AG10803 (cell line): ENCODE measurements around the gene PODN.
A peak's percentile ranks its signal among the peaks of the same experiment; 100 is the strongest.

Experiments used
- DNase-seq: peaks from one replicate; pipeline ENCODE4 v3.0.0; 2010; ENCODE audit warnings: low read depth
- H3K4me3 ChIP-seq: 2 replicates; pipeline ENCODE4 v1.5.1; 2011; ENCODE audit warnings: mild to moderate bottlenecking, low read length, control low read depth
- CTCF ChIP-seq: conservative IDR thresholded peaks from 2 replicates; pipeline ENCODE4 v1.5.1; 2011; ENCODE audit warnings: mild to moderate bottlenecking, low read length, control low read depth, inconsistent platforms

Gene PODN

GRCh38 chr1:53127546-53127945 lies 65.5 kb downstream of the PODN start:
- no peak overlapping the region for H3K4me3 ChIP-seq
- no peak for TF ChIP-seq CTCF
- peak; percentile 44 for DNase-seq

GRCh38 chr1:53128401-53128800 lies 66.4 kb downstream of the PODN start:
- H3K4me3 ChIP-seq: no peak overlapping the region
- no peak for TF ChIP-seq CTCF
- DNase-seq: no peak

- DNase-seq: no peak
- no peak for TF ChIP-seq CTCF
- H3K4me3 ChIP-seq: no peak overlapping the region
These were observed 68.0 kb downstream of the PODN start for GRCh38 chr1:53129891-53130597.

- TF ChIP-seq CTCF: no peak
- H3K4me3 ChIP-seq: no peak overlapping the region
- DNase-seq: no peak
These were observed 68.5 kb downstream of the PODN start for GRCh38 chr1:53130598-53130877.

GRCh38 chr1:53130878-53131589 lies 69.0 kb downstream of the PODN start:
- no peak for TF ChIP-seq CTCF
- DNase-seq: no peak
- H3K4me3 ChIP-seq: no peak overlapping the region

- no peak overlapping the region for H3K4me3 ChIP-seq
- DNase-seq: no peak
- no peak for TF ChIP-seq CTCF
These were observed 69.6 kb downstream of the PODN start for GRCh38 chr1:53131590-53131938.

- H3K4me3 ChIP-seq: no peak overlapping the region
- DNase-seq: no peak
- no peak for TF ChIP-seq CTCF
These were observed 70.2 kb downstream of the PODN start for GRCh38 chr1:53132176-53132575.
